ENCODE data around the gene PARP8.
"Not testable (repeated sequence)": the region's sequence is repeated elsewhere in the genome, so short reads cannot be mapped to it uniquely, and the experiment has no call there.

Gene PARP8

DNA sequence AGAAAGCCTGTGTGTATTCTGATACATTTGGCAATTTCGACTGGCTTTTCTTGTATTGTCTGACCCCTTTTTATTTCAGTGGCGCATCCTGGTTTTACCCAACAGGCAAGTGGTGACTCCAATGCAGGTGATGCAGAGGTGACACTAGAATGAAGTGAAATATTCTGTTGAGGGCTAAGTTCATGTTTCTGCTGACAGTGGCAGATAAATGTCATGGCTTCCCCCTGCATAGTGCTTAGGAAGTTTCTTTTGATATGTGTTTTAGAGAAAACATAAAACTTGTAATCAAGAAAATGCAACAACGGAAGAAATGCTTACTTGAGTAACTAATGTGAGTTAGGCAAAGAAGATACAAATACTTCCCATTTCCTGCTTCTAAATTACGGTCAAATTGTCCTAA lies 13.1 kb downstream of the PARP8 start:
- WGBS (ENCODE audit: insufficient coverage, insufficient read length): no CpG with 5 or more reads among the region's 4 CpGs
- not testable (repeated sequence) for H3K27me3 ChIP-seq (ENCODE audit: control insufficient read depth, insufficient read depth, low read length); H3K27ac ChIP-seq (ENCODE audit: low read length); H3K9me3 ChIP-seq (ENCODE audit: control insufficient read depth, insufficient read depth, low read length); H3K4me3 ChIP-seq (ENCODE audit: low read length); H3K36me3 ChIP-seq (ENCODE audit: control insufficient read depth, insufficient read depth, low read length); DNase-seq (ENCODE audit: low read depth, low spot score); H3K4me1 ChIP-seq (ENCODE audit: control insufficient read depth, insufficient read depth, low read length)

DNA sequence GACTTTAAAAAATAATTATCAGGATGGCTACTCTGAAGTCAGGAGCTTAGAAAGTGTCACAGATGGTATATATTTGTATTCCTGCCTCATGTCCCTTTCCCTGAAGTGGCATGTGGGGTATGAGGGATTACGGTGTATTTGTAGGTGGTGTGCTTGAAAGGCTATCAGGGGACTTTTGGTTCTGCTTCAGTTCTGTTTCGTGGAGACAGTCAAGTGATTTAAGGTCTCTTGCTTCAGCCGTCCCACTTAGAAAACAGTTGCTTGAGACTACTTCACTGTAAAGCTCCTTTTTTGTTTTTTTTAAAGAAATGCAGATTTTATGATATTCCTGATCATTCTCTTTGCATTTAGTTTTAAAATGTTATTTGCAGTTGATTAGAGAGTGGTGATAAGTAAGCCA lies 18.3 kb downstream of the PARP8 start:
- WGBS (ENCODE audit: insufficient coverage, insufficient read length): no CpG with 5 or more reads among the region's 3 CpGs
- no peak overlapping the region for H3K27ac ChIP-seq (ENCODE audit: low read length)
- H3K4me3 ChIP-seq (ENCODE audit: low read length): no peak overlapping the region
- DNase-seq (ENCODE audit: low read depth, low spot score): no peak
- no peaks in the 10 kb centered on the region for H3K36me3 ChIP-seq (ENCODE audit: control insufficient read depth, insufficient read depth, low read length)
- no peaks in the 10 kb centered on the region; the same call in 1 of the 2 replicates for H3K4me1 ChIP-seq (ENCODE audit: control insufficient read depth, insufficient read depth, low read length)
- no peaks in the 10 kb centered on the region for H3K27me3 ChIP-seq (ENCODE audit: control insufficient read depth, insufficient read depth, low read length)
- no peaks in the 10 kb centered on the region for H3K9me3 ChIP-seq (ENCODE audit: control insufficient read depth, insufficient read depth, low read length)

DNA sequence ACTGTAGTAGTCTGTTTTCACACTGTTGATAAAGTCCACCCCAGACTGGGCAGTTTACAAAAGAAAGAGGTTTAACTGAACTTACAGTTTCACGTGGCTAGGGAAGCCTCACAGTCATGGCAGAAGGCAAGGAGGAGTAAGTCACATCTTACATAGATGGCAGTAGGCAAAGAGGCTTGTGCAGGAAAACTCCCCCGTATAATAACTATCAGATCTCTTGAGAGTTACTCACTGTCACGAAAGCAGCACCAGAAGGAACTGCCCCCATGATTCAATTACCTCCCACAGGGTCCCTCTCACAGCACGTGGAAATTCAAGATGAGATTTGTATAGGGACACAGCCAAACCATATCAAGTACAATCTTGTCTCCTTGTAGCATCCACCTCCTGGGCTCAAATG lies 21.1 kb downstream of the PARP8 start:
- no CpG with 5 or more reads among the region's 4 CpGs for WGBS (ENCODE audit: insufficient coverage, insufficient read length)

DNA sequence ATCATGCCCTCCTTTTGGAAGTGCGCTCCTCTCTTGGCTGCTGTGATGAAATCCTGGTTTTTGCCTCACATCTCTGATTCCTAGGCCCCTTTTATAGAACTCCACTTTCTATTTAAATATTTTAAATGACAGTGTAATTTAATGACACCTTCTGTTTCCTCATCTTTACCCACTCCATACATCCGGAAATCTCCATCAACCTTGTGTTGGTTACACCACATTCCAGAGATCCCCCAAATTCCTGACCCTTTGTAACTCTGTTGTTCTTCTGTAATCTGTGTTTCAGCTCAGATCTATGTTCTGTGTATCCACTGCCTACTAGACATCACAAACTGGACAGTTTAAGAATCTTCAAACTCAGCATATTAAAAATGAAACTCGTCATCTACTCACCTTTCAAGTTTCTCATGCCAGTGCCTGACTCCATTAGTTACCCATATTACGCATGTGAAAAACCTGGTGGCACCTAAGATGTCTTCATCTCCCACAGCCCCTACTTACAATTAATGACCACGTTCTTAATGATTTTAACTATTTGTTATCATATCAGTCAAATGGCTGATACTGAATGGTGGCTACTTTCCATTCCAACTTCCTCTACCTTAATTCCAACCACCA lies 25.1 kb downstream of the PARP8 start:
- no peaks in the 10 kb centered on the region for H3K9me3 ChIP-seq (ENCODE audit: control insufficient read depth, insufficient read depth, low read length)
- WGBS (ENCODE audit: insufficient coverage, insufficient read length): no CpG with 5 or more reads among the region's 5 CpGs
- no peak overlapping the region for H3K4me3 ChIP-seq (ENCODE audit: low read length)
- H3K27ac ChIP-seq (ENCODE audit: low read length): no peak overlapping the region
- no peaks in the 10 kb centered on the region for H3K4me1 ChIP-seq (ENCODE audit: control insufficient read depth, insufficient read depth, low read length)
- no peaks in the 10 kb centered on the region for H3K36me3 ChIP-seq (ENCODE audit: control insufficient read depth, insufficient read depth, low read length)
- DNase-seq (ENCODE audit: low read depth, low spot score): no peak
- no peaks in the 10 kb centered on the region for H3K27me3 ChIP-seq (ENCODE audit: control insufficient read depth, insufficient read depth, low read length)

More for the DNA sequence above, 21.1 kb downstream of the PARP8 start:
- no peak overlapping the region for H3K27ac ChIP-seq (ENCODE audit: low read length)
- no peaks in the 10 kb centered on the region for H3K36me3 ChIP-seq (ENCODE audit: control insufficient read depth, insufficient read depth, low read length)
- H3K4me1 ChIP-seq (ENCODE audit: control insufficient read depth, insufficient read depth, low read length): no peaks in the 10 kb centered on the region; the same call in 1 of the 2 replicates
- DNase-seq (ENCODE audit: low read depth, low spot score): no peak
- H3K27me3 ChIP-seq (ENCODE audit: control insufficient read depth, insufficient read depth, low read length): no peaks in the 10 kb centered on the region
- H3K4me3 ChIP-seq (ENCODE audit: low read length): no peak overlapping the region
- H3K9me3 ChIP-seq (ENCODE audit: control insufficient read depth, insufficient read depth, low read length): no peaks in the 10 kb centered on the region

DNA sequence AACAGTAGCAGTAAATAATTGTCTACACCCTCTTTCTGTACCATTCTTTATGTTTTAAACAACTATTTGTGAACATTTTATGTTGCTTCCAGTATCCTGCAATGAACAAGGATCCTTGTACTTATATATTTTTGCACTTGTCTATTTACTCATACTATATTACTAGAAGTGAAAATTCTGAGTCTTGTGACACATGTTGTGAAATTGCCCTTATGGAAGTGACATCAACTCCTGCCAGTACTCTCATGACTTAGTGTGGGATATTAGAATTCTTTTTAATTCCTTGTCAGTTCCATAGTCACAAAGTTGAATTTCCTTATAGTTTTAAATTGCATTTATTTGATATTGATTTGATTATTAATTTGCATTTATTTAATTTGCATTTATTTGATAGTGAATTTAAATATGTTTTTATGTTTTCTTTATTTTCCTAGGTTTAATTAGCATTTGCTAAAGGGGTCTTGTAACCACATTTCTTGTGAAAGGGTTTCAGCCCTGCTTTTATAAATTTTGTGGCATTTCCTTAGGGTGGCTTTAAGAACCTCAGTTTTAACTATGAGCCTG lies 27.7 kb downstream of the PARP8 start:
- DNase-seq (ENCODE audit: low read depth, low spot score): no peak

DNA sequence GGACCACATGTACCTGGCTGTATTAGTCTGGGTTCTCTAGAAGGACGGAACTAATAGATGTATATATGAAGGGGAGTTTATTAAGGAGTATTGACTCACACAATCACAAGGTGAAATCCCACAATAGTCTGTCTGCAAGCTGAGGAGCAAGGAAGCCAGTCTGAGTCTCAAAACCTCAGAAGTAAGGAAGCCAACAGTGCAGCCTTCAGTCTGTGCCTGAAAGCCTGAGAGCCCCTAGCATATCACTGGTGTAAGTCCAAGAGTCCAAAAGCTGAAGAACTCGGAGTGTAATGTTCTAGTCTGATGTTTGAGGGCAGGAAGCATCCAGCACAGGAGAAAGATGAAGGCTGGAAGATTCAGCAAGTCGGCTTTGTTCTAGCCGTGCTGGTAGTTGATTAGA lies 28.2 kb downstream of the PARP8 start:
- H3K4me1 ChIP-seq (ENCODE audit: control insufficient read depth, insufficient read depth, low read length); DNase-seq (ENCODE audit: low read depth, low spot score); H3K4me3 ChIP-seq (ENCODE audit: low read length); H3K27me3 ChIP-seq (ENCODE audit: control insufficient read depth, insufficient read depth, low read length); H3K9me3 ChIP-seq (ENCODE audit: control insufficient read depth, insufficient read depth, low read length); H3K27ac ChIP-seq (ENCODE audit: low read length); H3K36me3 ChIP-seq (ENCODE audit: control insufficient read depth, insufficient read depth, low read length): not testable (repeated sequence)
- WGBS (ENCODE audit: insufficient coverage, insufficient read length): no CpG with 5 or more reads among the region's 4 CpGs

More for the DNA sequence above, 27.7 kb downstream of the PARP8 start:
- Histone ChIP-seq H3K27me3 (ENCODE audit: control insufficient read depth, insufficient read depth, low read length) (no peaks in the 10 kb centered on the region), H3K36me3 (ENCODE audit: control insufficient read depth, insufficient read depth, low read length) (no peaks in the 10 kb centered on the region), H3K4me1 (ENCODE audit: control insufficient read depth, insufficient read depth, low read length) (no peaks in the 10 kb centered on the region), H3K9me3 (ENCODE audit: control insufficient read depth, insufficient read depth, low read length) (no peaks in the 10 kb centered on the region), H3K4me3 (ENCODE audit: low read length) (no peak overlapping the region), H3K27ac (ENCODE audit: low read length) (no peak overlapping the region)

DNA sequence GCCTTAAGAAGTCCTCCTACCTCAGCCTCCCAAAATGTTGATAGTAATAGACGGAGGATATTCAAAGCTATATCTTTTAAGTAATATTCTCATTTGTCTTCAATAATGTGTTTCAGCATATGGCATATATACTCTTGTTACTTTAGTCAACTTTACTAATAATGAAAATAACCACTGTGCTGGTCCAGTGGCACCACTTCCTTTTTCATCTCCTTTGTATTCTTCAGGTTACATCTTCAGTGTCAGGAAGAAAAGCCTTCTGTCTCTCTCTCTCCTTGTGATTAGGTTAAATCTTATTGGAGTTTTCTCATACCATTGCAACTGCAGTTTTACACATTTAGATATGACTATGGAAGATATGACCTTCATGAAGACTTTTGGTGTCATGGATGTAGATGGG lies 31.3 kb downstream of the PARP8 start:
- Histone ChIP-seq H3K36me3 (ENCODE audit: control insufficient read depth, insufficient read depth, low read length) (no peaks in the 10 kb centered on the region), H3K27ac (ENCODE audit: low read length) (no peak overlapping the region), H3K4me3 (ENCODE audit: low read length) (no peak overlapping the region), H3K9me3 (ENCODE audit: control insufficient read depth, insufficient read depth, low read length) (no peaks in the 10 kb centered on the region), H3K4me1 (ENCODE audit: control insufficient read depth, insufficient read depth, low read length) (no peaks in the 10 kb centered on the region; the same call in 1 of the 2 replicates), H3K27me3 (ENCODE audit: control insufficient read depth, insufficient read depth, low read length) (no peaks in the 10 kb centered on the region)
- WGBS (ENCODE audit: insufficient coverage, insufficient read length): no CpG with 5 or more reads among the region's 1 CpG
- no peak for DNase-seq (ENCODE audit: low read depth, low spot score)

DNA sequence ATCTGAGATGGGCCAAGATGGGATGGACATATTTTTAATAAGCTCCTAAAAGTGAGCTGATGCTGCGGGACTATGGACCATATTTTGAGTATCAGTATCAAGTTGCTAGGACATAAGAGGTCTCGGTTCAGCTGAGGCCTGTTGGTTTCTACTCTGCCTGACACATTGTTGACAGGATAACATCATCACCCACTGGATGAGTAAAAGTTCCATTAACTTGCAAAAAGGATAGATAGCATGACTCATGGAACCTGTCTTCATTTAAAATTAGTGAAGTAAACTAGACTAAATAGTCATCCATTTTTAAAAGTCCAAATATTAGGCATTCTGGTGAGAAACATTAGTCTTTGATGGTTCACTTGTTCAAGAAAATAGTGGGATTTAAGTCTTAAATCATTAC lies 33.3 kb downstream of the PARP8 start:
- no peaks in the 10 kb centered on the region for H3K9me3 ChIP-seq (ENCODE audit: control insufficient read depth, insufficient read depth, low read length)
- no peaks in the 10 kb centered on the region; the same call in 1 of the 2 replicates for H3K4me1 ChIP-seq (ENCODE audit: control insufficient read depth, insufficient read depth, low read length)
- H3K36me3 ChIP-seq (ENCODE audit: control insufficient read depth, insufficient read depth, low read length): no peaks in the 10 kb centered on the region
- WGBS (ENCODE audit: insufficient coverage, insufficient read length): no CpG with 5 or more reads among the region's 2 CpGs
- H3K27me3 ChIP-seq (ENCODE audit: control insufficient read depth, insufficient read depth, low read length): no peaks in the 10 kb centered on the region
- DNase-seq (ENCODE audit: low read depth, low spot score): no peak
- no peak overlapping the region for H3K4me3 ChIP-seq (ENCODE audit: low read length)
- no peak overlapping the region for H3K27ac ChIP-seq (ENCODE audit: low read length)

DNA sequence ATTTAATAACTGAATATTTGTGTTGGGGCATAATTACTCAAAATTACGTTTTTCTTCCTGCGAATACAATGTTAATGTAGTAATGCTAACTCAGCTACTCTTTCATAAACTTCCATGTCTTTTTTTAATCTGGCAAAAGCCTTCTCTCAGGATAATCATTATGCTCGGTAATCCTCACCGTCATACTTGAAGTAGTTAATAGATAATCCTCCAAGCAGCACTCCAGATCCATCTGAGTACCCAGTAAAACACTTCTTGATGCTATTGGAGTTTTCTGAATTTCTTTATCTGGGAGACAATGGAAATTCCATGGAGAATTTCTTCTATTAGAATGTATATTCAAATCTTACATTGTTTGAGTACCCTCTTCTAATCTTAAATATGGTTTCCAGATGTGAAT lies 34.3 kb downstream of the PARP8 start:
- no CpG with 5 or more reads among the region's 4 CpGs for WGBS (ENCODE audit: insufficient coverage, insufficient read length)
- DNase-seq (ENCODE audit: low read depth, low spot score): no peak
- no peaks in the 10 kb centered on the region for H3K9me3 ChIP-seq (ENCODE audit: control insufficient read depth, insufficient read depth, low read length)
- no peaks in the 10 kb centered on the region; the same call in 1 of the 2 replicates for H3K4me1 ChIP-seq (ENCODE audit: control insufficient read depth, insufficient read depth, low read length)
- H3K36me3 ChIP-seq (ENCODE audit: control insufficient read depth, insufficient read depth, low read length): no peaks in the 10 kb centered on the region
- H3K27me3 ChIP-seq (ENCODE audit: control insufficient read depth, insufficient read depth, low read length): no peaks in the 10 kb centered on the region
- H3K27ac ChIP-seq (ENCODE audit: low read length): no peak overlapping the region
- H3K4me3 ChIP-seq (ENCODE audit: low read length): no peak overlapping the region

DNA sequence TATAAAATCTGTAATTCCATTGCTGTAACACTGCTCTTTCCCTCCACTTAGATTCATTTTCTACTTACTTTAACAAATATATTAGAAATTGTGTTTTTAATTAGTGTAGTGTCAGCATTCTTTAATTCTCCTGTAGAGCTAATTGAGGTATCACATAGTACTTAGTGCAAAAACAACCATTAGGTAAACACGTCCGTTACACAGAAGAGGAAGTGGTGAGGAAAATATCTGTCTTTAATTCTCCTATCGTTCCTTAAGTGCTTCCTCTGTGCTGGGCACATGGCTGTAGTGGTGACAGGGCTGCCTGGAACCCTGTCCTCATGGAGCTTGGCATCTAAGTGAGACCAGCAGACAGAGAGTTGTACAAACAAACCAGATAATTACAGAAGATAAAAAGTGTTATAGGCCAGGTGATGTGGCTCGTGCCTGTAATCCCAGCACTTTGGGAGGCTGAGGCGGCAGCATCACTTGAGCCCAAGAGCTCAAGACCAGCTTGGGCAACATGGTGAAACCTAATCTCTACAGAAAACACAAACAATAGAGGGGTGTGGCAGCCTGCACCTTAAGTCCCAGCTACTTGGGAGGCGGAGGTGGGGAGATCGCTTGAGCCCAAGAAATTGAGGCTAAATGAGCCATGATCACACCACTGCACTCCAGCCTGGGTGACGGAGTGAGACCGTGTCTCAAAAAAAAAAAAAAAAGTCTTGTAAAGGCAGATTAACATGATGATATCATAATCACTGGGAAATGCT lies 36.4 kb downstream of the PARP8 start:
- WGBS (ENCODE audit: insufficient coverage, insufficient read length): no CpG with 5 or more reads among the region's 9 CpGs
- Histone ChIP-seq H3K27ac (ENCODE audit: low read length) (no peak overlapping the region), H3K4me3 (ENCODE audit: low read length) (no peak overlapping the region), H3K27me3 (ENCODE audit: control insufficient read depth, insufficient read depth, low read length) (no peaks in the 10 kb centered on the region), H3K9me3 (ENCODE audit: control insufficient read depth, insufficient read depth, low read length) (no peaks in the 10 kb centered on the region), H3K36me3 (ENCODE audit: control insufficient read depth, insufficient read depth, low read length) (no peaks in the 10 kb centered on the region), H3K4me1 (ENCODE audit: control insufficient read depth, insufficient read depth, low read length) (no peaks in the 10 kb centered on the region; the same call in 1 of the 2 replicates)
- DNase-seq (ENCODE audit: low read depth, low spot score): no peak

DNA sequence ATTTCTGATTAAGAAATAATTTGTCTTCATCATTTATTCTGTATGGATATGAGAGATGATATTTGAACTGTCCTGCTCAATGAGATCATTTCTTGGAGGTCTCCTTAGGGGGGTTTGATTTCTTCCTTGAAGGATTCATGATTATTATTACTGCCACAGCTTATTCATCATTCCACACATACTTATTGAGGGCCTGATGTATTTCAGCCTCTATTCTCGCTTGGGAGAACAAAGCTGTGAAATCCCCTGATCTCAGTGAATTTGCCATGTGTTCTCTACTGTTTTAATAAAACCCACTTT lies 36.9 kb downstream of the PARP8 start:
- Histone ChIP-seq H3K4me3 (ENCODE audit: low read length) (no peak overlapping the region), H3K9me3 (ENCODE audit: control insufficient read depth, insufficient read depth, low read length) (no peaks in the 10 kb centered on the region)
- no CpG with 5 or more reads among the region's 1 CpG for WGBS (ENCODE audit: insufficient coverage, insufficient read length)

More for the DNA sequence above, 36.9 kb downstream of the PARP8 start:
- Histone ChIP-seq H3K36me3 (ENCODE audit: control insufficient read depth, insufficient read depth, low read length) (no peaks in the 10 kb centered on the region), H3K27me3 (ENCODE audit: control insufficient read depth, insufficient read depth, low read length) (no peaks in the 10 kb centered on the region), H3K27ac (ENCODE audit: low read length) (no peak overlapping the region), H3K4me1 (ENCODE audit: control insufficient read depth, insufficient read depth, low read length) (no peaks in the 10 kb centered on the region; the same call in 1 of the 2 replicates)
- no peak for DNase-seq (ENCODE audit: low read depth, low spot score)
